ENCODE data around the gene CAPZB. TPM values are rescaled to one million over a fixed set of nuclear protein-coding genes. Genes with fewer than 3 reads are reported as not detected.

Gene CAPZB
- polyA plus RNA-seq, 1 of the 3 experiments (the other 2 are of a cell fraction): 122 TPM

GRCh38 chr1:19348441-19349198, 136.7 kb downstream of the CAPZB start:
- 93% methylated on average over 15 of the region's 15 CpGs for WGBS (ENCODE audit: low lambda C conversion rate)
- Histone ChIP-seq H3F3A (replicated peaks; ENCODE audit: insufficient read depth) (no peaks in the 10 kb centered on the region), H3K9me2 (no peaks in the 10 kb centered on the region), H3K79me2 (ENCODE audit: insufficient read depth) (no peaks in the 10 kb centered on the region), H3K4me3 (ENCODE audit: low read depth in 2 of 2, low read length in 1 of 2) (no peak overlapping the region), H4K20me1 (ENCODE audit: insufficient read depth) (peaks cover 7% of the 10 kb centered on the region; the same call in 1 of the 2 replicates), H3K4me1 (ENCODE audit: control insufficient read depth in 1 of 2, insufficient read depth in 2 of 2, low read depth in 1 of 2, low read length in 1 of 2) (peaks cover 0 to 52% of the 10 kb centered on the region in 2 experiments; a peak in 1 of 4 replicates), H3K9ac (no peak overlapping the region), H3K36me3 (replicated peaks in 1 of 2; ENCODE audit: control insufficient read depth in 1 of 2, insufficient read depth in 2 of 2, low read length in 1 of 2) (peaks cover 8 to 56% of the 10 kb centered on the region in 2 experiments), H3K4me2 (no peak overlapping the region), H2AFZ (ENCODE audit: low read depth) (no peak overlapping the region), H3K27ac (ENCODE audit: low read depth in 2 of 2, low read length in 1 of 2) (peak overlapping the region in 1 of 2 experiments; percentile 26; a peak in 2 of 4 replicates), H3K27me3 (ENCODE audit: insufficient read depth) (no peaks in the 10 kb centered on the region), H3K9me3 (no peaks in the 10 kb centered on the region)
- DNase-seq: no peak
- ChIA-PET POLR2A (no interaction called here), CTCF (interaction anchor here (0.8 to 13.7 kb wide), 3 partner anchors 9 to 300 kb away, joined by 3 to 235 read pairs (median 3); partner anchors contain the start of gene NBL1)
- TF ChIP-seq RFX5 (IDR thresholded peaks at IDR 0.05; ENCODE audit: low read length): no peak
- no peak for TF ChIP-seq RCOR1 (IDR thresholded peaks at IDR 0.05; ENCODE audit: low read length)
- TF ChIP-seq GATA2 (CRISPR knock-in tag; IDR thresholded peaks at IDR 0.05): no peak
- TF ChIP-seq NRF1 (IDR thresholded peaks at IDR 0.05; ENCODE audit: low read depth, low read length): no peak

GRCh38 chr1:19347533-19348172, 137.7 kb downstream of the CAPZB start:
- 96% methylated on average over 14 of the region's 14 CpGs for WGBS (ENCODE audit: low lambda C conversion rate)
- CTCF ChIA-PET: interaction anchor here (0.7 to 13.7 kb wide), 5 partner anchors 33 to 314 kb away, joined by 3 to 235 read pairs (median 7); partner anchors contain the start of gene NBL1
- POLR2A ChIA-PET: no interaction called here

More at GRCh38 chr1:19347533-19348172, 137.7 kb downstream of the CAPZB start:
- Histone ChIP-seq H3K36me3 (replicated peaks in 1 of 2; ENCODE audit: control insufficient read depth in 1 of 2, insufficient read depth in 2 of 2, low read length in 1 of 2) (peaks cover 8 to 57% of the 10 kb centered on the region in 2 experiments), H3K9ac (no peak overlapping the region), H3K27ac (ENCODE audit: low read depth in 2 of 2, low read length in 1 of 2) (peak overlapping the region in 1 of 2 experiments; percentile 26; a peak in 1 of 4 replicates), H3K4me3 (ENCODE audit: low read depth in 2 of 2, low read length in 1 of 2) (no peak overlapping the region), H3K79me2 (ENCODE audit: insufficient read depth) (no peaks in the 10 kb centered on the region), H3K27me3 (ENCODE audit: insufficient read depth) (no peaks in the 10 kb centered on the region), H3K9me3 (no peaks in the 10 kb centered on the region), H3K9me2 (no peaks in the 10 kb centered on the region), H4K20me1 (ENCODE audit: insufficient read depth) (peaks cover 4% of the 10 kb centered on the region; the same call in 1 of the 2 replicates), H3K4me1 (ENCODE audit: control insufficient read depth in 1 of 2, insufficient read depth in 2 of 2, low read depth in 1 of 2, low read length in 1 of 2) (peaks cover 0 to 51% of the 10 kb centered on the region in 2 experiments; a peak in 1 of 4 replicates), H2AFZ (ENCODE audit: low read depth) (no peak overlapping the region), H3K4me2 (no peak overlapping the region), H3F3A (replicated peaks; ENCODE audit: insufficient read depth) (no peaks in the 10 kb centered on the region)
- no peak for TF ChIP-seq NFIC (IDR thresholded peaks at IDR 0.05; ENCODE audit: borderline replicate concordance)
- no peak for TF ChIP-seq JUND (IDR thresholded peaks at IDR 0.05)
- no peak for TF ChIP-seq FOXM1 (IDR thresholded peaks at IDR 0.05; ENCODE audit: low read depth)
- no peak for TF ChIP-seq IRF3 (IDR thresholded peaks at IDR 0.05; ENCODE audit: low read depth, low read length)
- no peak for TF ChIP-seq RXRA (IDR thresholded peaks at IDR 0.05; ENCODE audit: borderline replicate concordance, low read depth)
- TF ChIP-seq CHD2 (IDR thresholded peaks at IDR 0.05; ENCODE audit: low read length, partially characterized antibody): no peak
- TF ChIP-seq EZH2phosphoT487 (IDR thresholded peaks at IDR 0.05; ENCODE audit: borderline replicate concordance, low read depth): no peak
- TF ChIP-seq RCOR1 (IDR thresholded peaks at IDR 0.05; ENCODE audit: low read length): no peak
- no peak for TF ChIP-seq EP300 (IDR thresholded peaks at IDR 0.05; ENCODE audit: borderline replicate concordance in 1 of 2, low read depth in 1 of 2, low read length in 1 of 2)
- no peak for TF ChIP-seq POLR2AphosphoS5 (IDR thresholded peaks at IDR 0.05; ENCODE audit: low read depth, low read length)
- no peak for TF ChIP-seq GATA2 (CRISPR knock-in tag; IDR thresholded peaks at IDR 0.05)
- TF ChIP-seq PBX3 (IDR thresholded peaks at IDR 0.05): no peak
- no peak for TF ChIP-seq TCF12 (IDR thresholded peaks at IDR 0.05)
- no peak for TF ChIP-seq TAF1 (IDR thresholded peaks at IDR 0.05; ENCODE audit: borderline replicate concordance, low read depth, low read length)
- no peak for TF ChIP-seq ZBTB33 (IDR thresholded peaks at IDR 0.05; ENCODE audit: borderline replicate concordance, low read depth)
- no peak for TF ChIP-seq USF2 (IDR thresholded peaks at IDR 0.05; ENCODE audit: borderline replicate concordance, low read depth, low read length)
- no peak for DNase-seq

Data from SK-N-SH (cell line).